Central memory CD4-positive, alpha-beta T cell (primary cell): ENCODE results near the gene KDM5C.

Source experiments
- DNase-seq: peaks from one replicate; pipeline ENCODE4 v3.0.0; 2022

The KDM5C gene

DNA sequence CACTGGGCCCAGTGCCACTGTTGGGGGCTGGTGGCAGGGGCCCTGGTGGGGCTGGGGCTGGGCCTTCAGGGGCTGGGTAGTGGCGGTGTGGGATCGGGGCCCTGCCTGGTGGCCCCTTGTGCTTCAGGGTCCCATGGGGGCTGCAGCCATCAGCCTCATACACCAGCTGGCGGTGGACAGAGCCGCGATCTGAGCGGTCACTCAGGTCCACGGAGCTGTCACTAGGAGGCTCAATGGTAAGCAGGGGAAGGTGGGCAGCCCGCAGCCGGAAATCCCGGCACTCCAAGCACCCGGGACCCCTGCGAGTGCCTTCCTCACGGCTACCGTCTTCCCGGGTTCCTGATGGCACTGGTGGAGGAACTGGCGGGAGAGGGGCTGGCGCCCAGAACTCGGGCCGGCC is 25.5 kb upstream of the KDM5C start:
- no peak for DNase-seq

DNA sequence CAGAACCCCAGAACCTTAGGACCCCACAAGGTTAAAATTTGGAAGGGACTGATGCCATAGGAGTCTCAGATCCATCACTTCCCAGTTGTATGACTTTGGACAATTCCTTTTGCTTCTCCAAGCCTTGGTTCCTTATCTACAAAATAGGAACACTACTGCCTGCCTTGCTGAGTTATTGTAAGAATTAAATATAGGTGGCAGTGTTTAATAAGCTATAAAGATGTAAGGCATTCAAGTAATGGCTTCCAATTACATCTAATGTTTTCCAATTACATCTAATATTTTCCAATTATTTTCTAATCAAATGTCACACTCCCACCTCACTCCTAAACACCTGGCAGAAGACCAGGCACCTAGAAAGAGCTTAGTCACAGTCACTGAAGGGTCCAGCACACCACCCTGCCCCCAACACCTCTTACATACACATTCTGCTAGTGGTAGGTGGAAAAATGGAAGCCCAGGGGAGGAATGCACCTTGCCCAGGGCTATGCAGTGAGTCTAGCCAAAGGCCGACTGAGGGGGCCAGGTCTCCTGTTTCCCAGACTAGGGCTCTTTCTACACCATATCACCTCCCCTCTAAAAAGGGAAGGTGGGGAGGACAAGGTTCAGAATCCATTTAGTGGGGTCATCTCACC is 24.5 kb upstream of the KDM5C start:
- no peak for DNase-seq

DNA sequence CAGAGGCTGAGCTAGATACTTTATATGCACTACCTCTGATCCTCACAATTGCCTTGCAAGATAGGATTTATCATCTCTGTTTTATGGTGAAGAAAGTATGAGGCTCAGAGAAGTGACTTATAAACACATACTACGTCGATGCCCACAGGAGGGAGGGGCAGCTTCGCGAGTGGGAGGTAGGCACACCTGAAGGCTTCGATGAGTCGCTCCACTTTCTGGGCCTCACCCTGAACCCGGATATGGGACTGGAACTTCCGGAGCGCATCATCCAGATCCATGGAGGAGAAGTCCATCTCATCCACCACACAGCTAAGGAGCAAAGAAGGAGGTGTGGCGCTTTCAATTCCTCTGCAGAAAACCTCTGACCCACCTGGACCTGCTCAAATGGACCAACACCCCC is 22.9 kb upstream of the KDM5C start:
- no peak for DNase-seq

DNA sequence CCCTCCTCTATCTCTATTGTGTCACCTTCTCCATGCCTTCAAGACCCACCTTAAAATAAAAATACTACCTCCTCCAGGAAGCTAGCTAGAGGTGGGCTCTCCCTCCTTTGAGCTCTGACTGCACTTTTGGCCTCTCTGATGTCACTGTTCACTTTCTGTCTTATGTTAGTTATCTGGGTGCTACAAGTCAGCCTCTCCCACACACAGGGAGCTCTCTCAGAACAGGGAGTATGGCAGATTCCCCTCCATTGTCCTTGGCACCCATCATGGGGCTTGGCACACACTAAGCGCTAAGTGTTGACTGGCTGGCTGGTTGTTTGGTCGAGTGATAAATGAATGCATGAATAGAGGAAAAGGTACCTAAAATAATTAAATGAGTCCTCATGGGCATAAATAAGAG is 21.2 kb upstream of the KDM5C start:
- DNase-seq, result no peak

DNA sequence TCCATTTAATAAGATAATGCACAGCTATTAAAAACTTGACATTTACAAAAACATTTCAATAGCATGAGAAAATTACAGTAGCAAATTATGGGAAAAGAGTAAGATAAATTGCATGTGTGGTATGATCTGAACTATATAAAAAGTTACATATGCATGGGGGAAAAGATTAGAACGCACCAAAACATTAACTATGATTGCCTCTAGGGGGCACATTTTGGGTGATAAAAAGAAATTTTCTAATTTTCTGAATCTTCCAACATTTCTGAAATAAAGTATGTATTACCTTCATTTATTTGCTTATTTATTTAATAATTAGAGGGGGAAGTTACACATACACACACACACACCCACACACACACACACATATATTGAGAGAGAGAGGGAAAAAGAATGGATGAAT is 19.6 kb upstream of the KDM5C start:
- DNase-seq, result no peak

DNA sequence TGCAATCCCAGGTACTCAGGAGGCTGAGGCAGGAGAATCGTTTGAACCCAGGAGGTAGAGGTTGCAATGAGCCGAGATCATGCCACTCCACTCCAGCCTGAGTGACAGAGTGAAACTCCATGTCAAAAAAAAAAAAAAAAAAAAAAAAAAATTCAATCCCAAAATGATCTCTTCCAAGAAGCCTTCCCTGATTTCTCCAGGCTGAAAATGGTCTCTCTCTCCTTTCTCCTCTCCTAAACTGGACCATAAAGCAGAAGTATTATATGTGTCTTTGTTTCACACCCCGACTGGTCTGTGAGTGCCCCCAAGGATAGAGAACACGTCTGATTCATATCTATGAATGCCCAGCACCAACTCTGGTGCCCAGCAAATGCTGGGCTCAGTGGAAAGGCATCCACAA is 17.3 kb upstream of the KDM5C start:
- DNase-seq, result no peak

DNA sequence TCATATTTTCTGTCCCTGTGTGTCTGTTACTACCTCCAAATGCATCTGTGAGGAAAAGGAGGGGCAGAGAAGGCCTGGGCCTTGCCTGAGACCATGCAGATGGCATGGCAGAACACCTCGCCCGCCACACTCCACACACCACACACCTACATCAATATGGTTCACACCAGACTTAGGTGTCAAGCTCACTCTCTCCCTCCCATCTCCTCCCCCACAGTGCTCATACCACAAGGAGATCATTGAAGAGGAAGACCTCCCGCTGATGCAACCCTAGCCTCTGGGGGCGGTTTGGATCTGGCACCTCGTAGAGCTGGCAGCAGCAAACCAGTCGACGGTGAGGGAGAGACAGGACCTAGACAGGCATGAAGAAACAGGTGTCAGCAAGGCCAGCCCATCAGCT is 16.6 kb upstream of the KDM5C start:
- no peak for DNase-seq

DNA sequence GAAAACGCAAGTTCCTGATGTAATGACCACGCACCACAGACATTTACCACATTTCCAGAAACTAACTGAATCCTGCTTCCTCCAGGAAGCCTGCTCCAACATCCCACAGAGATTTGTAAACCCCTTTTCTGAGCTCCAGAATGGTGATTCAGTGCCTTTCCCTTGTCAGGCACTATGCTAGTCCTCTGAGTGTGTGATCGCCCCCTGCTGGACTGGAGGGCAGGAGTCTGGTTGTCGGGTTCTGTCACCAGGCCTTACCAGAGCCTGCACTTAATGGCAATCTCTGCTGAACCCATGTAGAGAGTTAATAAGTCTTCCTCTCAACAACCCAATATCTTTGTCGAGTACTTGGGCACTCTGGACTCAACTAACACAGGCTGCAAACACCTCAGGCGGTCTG is 14.5 kb upstream of the KDM5C start:
- DNase-seq, result peak; percentile 8

DNA sequence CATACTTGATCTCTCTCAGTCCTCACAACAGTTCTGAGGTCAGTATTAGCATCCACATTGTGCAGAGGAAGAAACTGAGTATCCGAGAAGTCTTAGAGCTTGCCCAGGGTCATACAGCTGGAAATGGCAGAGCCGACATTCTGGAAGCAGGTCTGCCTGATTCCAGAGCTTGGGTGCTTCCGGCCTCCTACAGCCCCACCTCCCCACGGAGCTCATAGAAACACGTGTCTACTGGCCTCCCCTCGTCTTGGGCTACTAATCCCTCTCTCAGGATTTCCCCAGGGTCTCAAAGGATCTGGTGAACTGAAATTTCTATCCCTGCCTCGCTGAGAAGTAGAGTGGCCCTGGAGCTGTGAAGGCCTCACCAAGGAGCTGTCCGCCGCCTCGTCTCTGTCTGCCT is 12.0 kb upstream of the KDM5C start:
- no peak for DNase-seq

DNA sequence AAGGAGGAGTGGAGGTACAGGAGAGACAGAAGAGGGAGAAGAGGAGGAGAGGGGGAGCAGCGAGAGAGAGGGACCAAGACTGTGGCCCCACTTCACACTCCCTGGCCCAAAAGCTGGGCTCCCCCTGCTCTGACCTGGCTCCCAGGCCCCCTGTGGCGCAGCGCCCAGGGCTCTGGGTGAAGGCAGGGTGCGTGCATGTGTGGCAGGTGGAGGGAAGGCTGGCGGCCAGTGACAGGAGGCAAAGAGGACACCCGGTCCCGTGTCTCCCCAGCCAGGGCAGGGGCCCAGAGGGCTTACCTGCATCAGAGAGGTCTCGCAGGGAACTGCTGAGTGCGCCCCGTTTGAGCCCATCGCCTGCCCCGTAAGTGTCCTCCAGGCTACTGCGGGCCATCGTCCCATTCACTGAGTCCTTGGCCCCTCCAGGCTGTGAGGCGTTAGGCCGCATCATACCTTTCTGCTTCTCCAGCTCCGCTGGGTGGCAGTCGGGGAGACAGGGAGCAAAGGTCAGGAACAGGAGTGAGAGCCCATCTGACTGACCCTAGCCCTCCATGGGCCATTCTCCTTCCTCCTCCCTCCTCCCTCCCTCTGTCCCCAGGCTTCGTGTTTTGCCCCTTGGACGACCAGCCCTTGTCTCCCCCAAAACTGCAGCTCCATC is 11.1 kb upstream of the KDM5C start:
- DNase-seq, result no peak

DNA sequence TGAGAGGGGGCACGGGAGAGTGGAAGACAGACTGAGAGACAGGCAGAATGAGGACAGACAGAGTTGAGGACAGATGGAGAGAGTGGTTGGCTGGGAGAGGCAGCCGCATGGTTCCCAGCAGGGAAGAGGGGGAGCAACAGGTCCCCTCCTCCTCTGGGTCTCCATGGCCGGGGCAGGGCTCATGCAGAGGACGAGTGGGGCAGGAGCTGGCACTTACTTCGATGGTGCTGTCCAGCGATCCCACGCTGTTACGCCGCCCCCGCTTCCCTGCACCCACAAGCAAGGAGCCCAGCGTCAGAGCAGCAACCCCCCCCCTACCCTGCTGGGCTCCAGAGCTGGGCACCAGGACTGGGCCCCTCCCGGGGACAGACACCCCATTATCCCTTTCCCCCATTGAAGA is 10.6 kb upstream of the KDM5C start:
- no peak for DNase-seq

DNA sequence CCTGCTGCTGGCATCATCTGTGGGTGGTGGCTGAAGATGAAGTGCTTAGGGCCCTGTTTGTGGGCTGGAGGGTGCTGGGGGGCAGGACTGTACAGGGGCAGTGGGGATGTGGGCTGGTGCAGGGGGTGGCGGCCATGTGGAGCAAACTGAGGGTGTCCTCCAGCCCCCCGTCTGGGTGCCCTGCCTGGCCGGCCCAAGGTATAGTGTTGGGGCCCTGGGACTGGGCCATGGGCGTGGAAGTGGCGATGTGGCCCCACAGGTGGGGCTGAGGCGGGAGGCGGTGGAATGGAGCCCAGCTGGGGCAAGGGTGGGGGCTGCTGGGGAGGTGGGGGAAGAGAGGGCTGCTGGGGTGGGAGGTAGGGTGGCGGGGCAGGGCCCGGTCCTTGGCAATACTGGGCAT is 9.5 kb upstream of the KDM5C start:
- no peak for DNase-seq

DNA sequence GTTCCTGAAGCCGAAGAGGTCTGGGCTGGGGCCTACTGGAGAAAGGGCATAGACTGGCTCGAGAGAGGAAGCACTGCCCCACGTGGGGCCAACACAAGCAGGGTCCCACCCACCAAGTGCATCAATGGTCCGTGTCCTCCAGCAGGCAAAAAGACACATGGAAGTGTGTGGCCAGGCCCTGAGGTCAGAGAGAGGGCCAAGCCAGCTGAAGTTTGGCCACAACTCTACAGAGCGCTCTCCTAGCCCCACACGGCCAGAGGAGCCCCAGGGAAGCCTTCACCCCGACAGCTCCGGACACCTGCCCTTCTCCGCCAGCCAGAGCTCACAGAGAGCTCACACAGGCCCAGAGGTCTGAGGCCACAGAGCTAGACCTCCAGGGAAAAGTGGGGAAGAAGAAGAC is 8.5 kb upstream of the KDM5C start:
- no peak for DNase-seq

DNA sequence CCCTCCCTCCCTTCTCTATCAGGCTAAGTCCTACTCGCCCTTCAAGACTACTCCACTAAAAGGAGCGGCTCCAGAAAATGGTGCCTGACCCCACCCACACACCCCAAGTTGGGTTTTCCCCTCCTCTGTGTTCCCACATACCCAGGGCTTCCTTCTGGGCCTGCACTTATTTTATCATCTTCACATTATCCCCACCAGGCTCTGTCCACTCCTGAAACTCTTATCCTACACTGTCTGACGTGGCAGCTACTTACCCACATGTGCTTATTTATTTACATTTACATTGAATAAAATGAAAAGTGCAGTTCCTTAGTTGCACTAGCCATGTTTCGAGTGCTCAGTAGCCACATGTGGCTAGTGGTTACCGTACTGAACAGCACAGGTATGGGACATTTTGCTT is 5.1 kb upstream of the KDM5C start:
- no peak for DNase-seq

DNA sequence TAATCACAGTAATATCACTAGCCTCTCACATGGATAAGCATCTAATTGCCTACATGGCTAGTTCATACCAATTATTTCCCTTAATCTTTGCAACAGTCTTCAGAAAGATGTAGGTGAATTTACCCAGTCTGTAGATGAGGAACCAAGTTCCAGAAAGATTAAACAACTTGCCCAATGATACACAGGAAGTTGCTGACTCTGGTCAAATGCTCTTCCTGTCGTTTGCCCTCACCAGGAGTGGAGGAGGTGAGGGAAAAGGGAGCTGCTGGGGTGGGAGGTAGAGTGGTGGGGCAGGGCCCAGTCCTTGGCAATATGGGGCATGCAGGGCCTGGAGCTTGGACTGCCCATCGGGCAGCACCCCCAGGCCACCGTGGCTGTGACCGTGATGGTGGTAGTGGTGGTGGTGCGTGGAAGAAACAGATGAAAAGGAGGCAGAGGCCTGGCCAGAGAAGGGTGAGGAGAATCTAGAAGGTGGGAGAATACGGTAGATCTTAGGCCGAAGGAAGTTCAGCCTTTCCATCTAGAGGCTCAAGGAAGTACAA is 2.3 kb upstream of the KDM5C start:
- DNase-seq, result no peak

DNA sequence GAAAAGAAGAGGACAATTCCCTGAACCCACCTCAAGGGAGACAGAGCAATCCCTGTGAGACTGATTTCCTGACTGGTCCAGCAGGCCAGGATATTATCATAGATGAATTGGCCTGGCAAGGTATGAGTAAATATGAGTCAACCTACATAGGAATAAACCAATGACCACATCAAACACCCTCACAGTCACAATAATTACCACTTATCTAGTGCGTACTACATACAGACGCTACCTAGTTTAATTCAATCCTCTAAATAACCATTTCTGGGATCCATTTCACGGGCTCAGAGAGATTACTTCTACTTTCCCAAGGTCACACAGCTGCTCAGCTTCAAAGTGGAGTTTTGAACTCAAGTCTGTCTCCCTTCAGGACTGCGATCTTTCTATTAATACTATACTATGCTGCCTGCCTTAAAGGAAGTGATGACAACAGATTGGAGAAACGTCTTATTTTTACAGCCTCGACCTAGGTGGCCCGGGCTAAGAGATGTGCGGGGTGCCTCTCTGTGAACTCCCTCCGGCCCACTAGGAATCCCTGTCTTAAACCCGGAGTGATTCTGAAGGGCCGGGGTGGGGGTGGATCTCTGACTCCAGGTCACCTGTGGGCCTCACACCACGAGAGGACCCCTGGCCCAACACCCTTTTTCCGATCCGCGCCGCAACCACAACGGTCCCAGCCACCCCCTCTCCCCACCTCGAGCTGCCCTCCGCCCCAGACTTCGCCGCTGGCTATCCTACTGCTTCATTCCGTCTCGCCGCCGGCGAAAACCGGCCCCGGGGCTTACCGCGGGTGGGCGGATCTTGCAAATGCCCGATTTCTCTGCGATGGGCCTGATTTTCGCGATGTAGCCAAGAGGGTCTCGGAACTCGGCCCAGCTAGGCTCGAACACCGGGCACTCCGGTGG is 800 bp downstream of the KDM5C start:
- DNase-seq, result peak; percentile 52

DNA sequence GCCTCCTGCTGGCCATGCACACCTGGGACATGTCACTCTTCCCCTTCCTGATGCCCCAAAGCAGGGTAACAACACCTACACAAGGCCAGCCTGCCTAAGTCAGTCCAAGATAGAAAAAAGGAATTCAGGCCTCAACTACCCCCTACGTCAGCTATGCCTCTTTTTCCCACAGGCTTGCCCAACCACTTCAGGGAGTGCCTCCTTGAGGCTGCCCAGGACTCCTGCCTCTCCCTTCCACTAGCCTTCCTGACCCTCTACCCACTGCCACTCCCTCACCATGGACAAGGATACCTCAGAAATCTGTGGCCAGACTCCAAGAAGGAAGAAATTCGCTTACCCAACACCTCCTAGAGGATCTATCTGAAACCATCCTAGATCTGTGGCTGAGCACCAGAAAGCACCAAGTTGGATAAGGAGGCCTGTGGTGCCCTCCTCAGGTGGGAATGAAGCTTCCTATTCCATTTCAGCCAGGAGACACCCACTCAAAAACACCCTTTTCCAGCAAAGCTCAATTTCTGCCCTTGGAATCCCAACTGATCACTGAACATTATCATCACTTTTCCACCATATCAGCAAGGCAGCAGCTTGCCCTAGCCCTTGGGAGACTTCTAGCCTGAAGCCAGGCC is 1.8 kb downstream of the KDM5C start:
- DNase-seq, result no peak

DNA sequence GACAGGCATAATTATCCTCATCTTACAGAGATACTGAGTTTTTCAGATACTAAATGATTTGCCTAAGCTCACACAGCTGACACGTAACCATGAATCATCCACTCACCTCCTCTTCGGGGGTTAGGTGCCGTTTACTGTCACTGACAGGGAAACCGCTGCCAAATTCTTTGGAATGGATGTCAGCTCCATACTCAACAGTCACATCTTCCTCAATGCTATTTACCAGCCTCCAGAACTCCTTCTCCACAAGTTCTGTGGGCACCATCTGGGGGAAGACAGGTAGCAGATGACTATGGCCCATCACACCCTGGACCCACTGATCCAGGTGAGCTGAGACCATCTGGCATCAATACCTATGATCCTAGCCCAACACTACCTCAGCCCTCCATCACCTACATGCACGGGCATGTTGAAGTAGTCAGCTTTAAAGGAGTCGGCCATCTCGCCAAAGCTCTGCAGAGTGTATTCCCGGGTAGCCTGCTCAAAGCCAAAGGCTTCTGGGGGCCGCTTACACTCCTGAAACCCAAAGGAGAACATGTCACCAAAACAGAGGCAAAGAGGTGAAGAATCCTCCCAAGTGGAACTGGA is 13.5 kb downstream of the KDM5C start:
- no peak for DNase-seq

DNA sequence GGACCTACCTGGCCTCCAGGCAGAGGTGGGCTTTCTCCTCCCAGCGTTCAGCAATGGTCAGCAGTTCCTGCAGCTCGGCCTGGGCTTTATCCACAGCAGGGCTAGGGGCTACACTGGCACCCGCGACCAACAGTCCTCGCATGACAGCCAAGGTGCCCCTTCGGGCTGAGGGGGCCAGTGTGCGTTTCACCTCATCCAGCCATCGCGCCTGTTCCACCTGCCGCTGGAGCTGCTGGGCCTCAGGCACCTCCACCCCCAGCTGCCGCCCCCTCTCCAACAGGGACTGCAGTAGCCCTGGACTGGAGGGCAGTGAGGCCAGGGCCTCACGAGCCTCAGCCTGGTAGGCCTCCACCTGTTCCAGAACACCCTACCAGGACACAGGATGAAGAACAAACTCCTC is 28.3 kb downstream of the KDM5C start:
- DNase-seq, result no peak

DNA sequence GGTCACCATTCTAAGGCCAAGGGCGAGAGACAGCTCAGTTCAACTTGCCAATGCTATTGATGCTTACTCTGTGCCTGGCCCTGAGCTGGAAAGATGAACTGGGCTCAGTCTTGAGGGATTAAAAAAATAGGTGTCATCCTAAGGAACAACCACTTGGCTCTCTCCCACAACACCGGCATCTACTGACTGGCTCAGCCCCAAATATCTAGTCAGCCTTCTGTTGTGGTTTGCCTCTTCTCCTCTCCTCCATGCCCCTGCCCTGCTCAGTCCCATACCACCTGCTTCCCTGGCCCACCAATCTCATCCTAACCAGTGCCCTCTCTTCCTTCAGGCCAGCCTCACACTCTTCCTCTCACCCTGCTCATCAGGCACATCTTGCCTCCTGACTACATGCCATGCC is 29.6 kb downstream of the KDM5C start:
- DNase-seq, result no peak

DNA sequence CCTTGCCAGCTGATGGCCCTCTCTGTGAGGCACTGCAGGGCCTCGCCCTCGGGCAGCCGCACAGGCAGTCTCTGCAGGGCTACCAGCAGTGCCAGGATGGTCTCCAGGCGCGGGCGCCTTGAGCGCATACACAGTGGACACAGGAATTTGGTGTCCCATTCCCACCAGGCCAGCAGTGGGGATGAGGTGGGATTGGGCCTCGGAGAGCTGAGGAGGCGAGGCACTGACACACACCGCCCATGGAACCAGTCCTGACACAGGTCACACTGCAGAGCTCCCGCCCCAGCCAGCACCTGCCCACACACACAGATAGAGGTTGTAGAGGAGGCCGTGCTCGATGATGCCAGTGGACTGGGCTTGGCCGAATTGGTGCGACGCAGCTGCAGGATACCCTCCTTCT is 30.7 kb downstream of the KDM5C start:
- no peak for DNase-seq

DNA sequence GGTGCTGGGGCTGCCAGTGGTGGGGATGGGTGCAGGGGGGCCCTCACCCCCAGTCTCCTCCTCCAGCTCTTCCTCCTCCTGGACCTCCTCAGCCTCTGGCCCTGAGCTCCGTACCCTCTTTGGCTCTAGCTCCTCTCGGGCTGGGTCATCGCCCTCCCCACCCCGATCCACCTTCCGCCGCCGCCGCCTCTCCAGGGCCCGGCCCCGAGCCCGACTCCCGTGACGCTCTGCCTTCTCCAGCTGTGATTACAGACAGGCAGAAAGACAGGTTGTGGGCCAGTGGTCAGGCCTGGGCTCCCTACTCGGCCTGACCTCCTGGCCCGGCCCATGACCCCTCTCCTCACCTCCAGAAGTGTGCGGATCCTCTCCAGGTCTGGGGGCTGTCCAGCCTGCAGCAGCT is 31.9 kb downstream of the KDM5C start:
- DNase-seq, result no peak

DNA sequence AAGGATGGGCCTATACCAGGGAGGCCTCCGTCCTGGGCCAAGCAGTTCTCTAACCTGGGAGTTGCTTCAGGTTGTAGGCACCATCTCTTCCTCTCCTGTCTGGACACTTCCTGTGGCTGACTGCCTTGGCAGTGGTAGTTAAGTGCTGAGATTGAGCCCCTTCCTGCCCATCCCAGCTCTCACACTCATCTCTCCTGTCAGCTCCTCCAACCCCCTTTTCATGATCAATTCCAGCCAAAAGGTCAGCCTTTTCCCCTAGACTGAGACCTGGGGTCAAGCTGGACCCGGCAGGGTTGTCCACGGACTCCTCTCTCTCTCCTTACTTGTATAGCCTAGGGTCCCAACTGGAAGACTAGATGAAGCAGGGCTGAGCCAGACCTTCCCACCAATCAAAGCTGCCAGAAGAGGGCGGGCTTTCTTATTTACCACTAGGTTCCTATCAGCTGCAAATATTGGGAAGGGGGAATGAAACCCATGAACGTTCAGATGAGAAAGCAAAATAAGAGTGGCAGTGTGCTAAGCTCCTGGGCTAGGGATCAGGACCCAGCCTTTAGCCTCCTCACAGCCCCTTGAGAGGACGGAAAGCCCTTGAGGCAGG is 34.5 kb downstream of the KDM5C start:
- no peak for DNase-seq
